HG03103 (cell line): ENCODE measurements around the gene CDC23.
A peak's percentile ranks its signal among the peaks of the same experiment; 100 is the strongest.
"Not testable (repeated sequence)": the region's sequence is repeated elsewhere in the genome, so short reads cannot be mapped to it uniquely, and the experiment has no call there.

Source experiments
- ATAC-seq: cut with Tn5 transposase; IDR thresholded peaks from one replicate; pipeline ENCODE4 v1.9.1; 2021; ENCODE audit warnings: low read depth; ENCODE audit not compliant: unreplicated experiment

CDC23 gene

GRCh38 chr5:138213161-138214029, at the start of gene CDC23:
Gene CDC23 (minus strand): TSS chr5:138213323. CDS start chr5:138213312, 11 bp downstream.
- peak; percentile 86 for ATAC-seq

GRCh38 chr5:138258704-138259292, 45.7 kb upstream of the CDC23 start:
- no peak for ATAC-seq

GRCh38 chr5:138257583-138257982, 44.5 kb upstream of the CDC23 start:
- no peak for ATAC-seq

- no peak for ATAC-seq
Observed at GRCh38 chr5:138252944-138253343, 39.8 kb upstream of the CDC23 start.

- not testable (repeated sequence) for ATAC-seq
Observed at GRCh38 chr5:138247800-138248199, 34.7 kb upstream of the CDC23 start.

- no peak for ATAC-seq
Observed at GRCh38 chr5:138246822-138247221, 33.7 kb upstream of the CDC23 start.

- no peak for ATAC-seq
Observed at GRCh38 chr5:138246334-138246733, 33.2 kb upstream of the CDC23 start.

GRCh38 chr5:138245717-138246116, 32.6 kb upstream of the CDC23 start:
- ATAC-seq: no peak

- ATAC-seq: no peak
Observed at GRCh38 chr5:138243794-138244193, 30.7 kb upstream of the CDC23 start.

GRCh38 chr5:138241688-138242571, 28.8 kb upstream of the CDC23 start:
- no peak for ATAC-seq

GRCh38 chr5:138240650-138241385, 27.7 kb upstream of the CDC23 start:
- no peak for ATAC-seq

- ATAC-seq: no peak
Observed at GRCh38 chr5:138238034-138238433, 24.9 kb upstream of the CDC23 start.

GRCh38 chr5:138234651-138235050, 21.5 kb upstream of the CDC23 start:
- ATAC-seq: no peak

GRCh38 chr5:138233280-138233679, 20.2 kb upstream of the CDC23 start:
- no peak for ATAC-seq

GRCh38 chr5:138230981-138231589, 18.0 kb upstream of the CDC23 start:
- ATAC-seq: no peak

- no peak for ATAC-seq
Observed at GRCh38 chr5:138230261-138230660, 17.1 kb upstream of the CDC23 start.

GRCh38 chr5:138229387-138229786, 16.3 kb upstream of the CDC23 start:
- ATAC-seq: no peak

- no peak for ATAC-seq
Observed at GRCh38 chr5:138226910-138227309, 13.8 kb upstream of the CDC23 start.

- no peak for ATAC-seq
Observed at GRCh38 chr5:138224712-138225111, 11.6 kb upstream of the CDC23 start.

- no peak for ATAC-seq
Observed at GRCh38 chr5:138223532-138223931, 10.4 kb upstream of the CDC23 start.
